ENCODE data around the gene SEPTIN3.

The SEPTIN3 gene

DNA sequence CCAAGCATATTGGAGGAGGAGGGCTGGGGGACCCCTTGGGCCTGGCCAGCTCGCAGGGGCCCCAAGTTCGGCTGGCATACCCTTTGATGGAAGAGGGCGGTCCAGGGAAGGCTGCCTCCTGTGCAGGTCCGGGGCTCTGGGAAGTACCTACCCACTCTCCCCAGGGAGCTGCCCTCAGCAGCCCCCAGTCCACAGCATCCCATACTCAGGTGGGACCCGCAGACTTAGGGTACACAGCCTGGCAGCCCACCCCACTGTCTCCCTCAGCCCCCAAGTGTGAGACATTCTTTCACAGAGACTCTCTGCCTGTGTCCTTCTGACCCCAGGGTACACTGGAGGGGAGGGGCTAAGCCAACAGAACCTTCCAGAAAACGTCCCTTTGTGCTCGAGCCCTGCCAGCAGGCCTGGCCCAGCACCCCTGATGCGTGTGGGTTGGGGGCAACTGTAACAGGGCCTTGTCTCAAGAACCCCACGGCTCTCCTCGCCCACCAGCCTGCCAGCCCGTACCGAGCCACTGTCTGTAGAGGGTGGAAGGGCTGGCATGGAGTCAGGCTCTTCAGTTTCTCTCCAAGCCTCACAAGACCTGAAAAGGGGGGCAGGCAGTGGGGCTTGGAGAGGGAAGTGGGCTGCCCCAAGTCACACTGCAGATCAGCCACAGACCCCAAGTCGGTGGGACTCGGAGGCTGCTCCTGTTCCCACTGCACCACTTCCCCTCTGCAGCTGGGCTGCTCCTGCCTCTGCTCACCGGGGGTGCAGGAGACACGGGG, 35.6 kb upstream of the SEPTIN3 start:
- no peak overlapping the region for H3K4me3 ChIP-seq (ENCODE audit: low read length)
- no peak overlapping the region for H2AFZ ChIP-seq (ENCODE audit: low read depth, low read length)
- no peaks in the 10 kb centered on the region for H3K27me3 ChIP-seq (ENCODE audit: insufficient read depth, low read length)
- H3K36me3 ChIP-seq (ENCODE audit: insufficient read depth, low read length): peaks cover 12% of the 10 kb centered on the region
- H3K4me1 ChIP-seq (ENCODE audit: insufficient read depth, low read length): peaks cover 3% of the 10 kb centered on the region
- H3K9me3 ChIP-seq (ENCODE audit: low read length): no peaks in the 10 kb centered on the region

DNA sequence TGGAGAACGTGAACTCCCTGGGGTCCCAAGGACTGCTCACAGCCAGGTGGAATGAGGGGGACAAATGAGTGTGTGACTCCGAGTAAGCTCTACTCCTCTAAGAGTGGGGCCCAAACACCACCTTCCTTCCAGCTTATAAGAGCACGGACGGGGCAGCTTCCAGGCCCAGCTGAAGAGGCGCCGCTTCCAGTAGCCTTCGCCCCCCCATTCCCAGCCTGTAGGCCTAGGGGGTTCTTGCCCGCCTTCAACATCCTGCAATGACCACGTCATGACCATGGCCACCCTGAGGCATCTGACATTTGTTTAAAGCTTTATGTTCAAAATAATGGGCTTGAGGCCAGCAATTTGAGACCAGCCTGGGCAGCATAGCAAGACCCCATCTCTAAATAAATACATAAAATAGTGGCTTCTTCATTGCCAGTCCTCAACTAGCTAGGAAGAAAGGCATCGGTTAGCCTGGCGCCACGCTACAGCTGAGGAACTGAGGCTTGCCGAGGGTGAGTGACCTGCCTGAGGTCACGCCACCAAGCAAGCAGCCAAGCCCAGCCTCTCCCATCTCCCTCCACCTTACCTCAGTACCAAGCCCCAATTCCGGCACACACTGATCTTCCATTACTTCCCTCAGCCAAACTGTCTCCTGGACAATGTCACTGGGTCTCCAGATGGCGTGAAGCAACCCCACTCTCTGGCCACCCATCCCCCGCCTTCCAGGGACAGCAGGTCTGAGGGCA, 34.8 kb upstream of the SEPTIN3 start:
- no peaks in the 10 kb centered on the region for H3K27me3 ChIP-seq (ENCODE audit: insufficient read depth, low read length)
- H3K9me3 ChIP-seq (ENCODE audit: low read length): no peaks in the 10 kb centered on the region
- H3K4me1 ChIP-seq (ENCODE audit: insufficient read depth, low read length): no peaks in the 10 kb centered on the region
- peaks cover 20% of the 10 kb centered on the region for H3K36me3 ChIP-seq (ENCODE audit: insufficient read depth, low read length)
- H2AFZ ChIP-seq (ENCODE audit: low read depth, low read length): no peak overlapping the region
- no peak overlapping the region for H3K4me3 ChIP-seq (ENCODE audit: low read length)

DNA sequence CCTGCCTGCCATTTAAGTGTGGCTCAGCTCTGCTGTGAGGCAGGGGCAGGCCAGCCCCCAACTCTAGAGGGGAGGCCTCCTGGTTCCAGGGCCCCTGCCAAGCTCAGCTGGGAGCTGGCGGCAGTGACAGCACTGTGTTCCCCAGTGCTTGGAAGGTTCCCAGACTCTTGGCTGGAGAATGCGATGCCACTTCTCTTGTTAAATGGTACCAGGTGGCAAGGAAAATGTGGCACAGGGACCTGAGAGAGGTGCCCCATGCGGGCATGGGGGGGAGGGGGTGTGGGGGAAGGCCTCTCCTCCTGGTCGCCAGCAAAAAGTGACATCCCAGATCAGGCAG, 34.3 kb upstream of the SEPTIN3 start:
- no peaks in the 10 kb centered on the region for H3K4me1 ChIP-seq (ENCODE audit: insufficient read depth, low read length)
- no peak overlapping the region for H3K4me3 ChIP-seq (ENCODE audit: low read length)
- H3K27me3 ChIP-seq (ENCODE audit: insufficient read depth, low read length): no peaks in the 10 kb centered on the region
- H2AFZ ChIP-seq (ENCODE audit: low read depth, low read length): no peak overlapping the region
- no peaks in the 10 kb centered on the region for H3K9me3 ChIP-seq (ENCODE audit: low read length)
- peaks cover 21% of the 10 kb centered on the region for H3K36me3 ChIP-seq (ENCODE audit: insufficient read depth, low read length)

DNA sequence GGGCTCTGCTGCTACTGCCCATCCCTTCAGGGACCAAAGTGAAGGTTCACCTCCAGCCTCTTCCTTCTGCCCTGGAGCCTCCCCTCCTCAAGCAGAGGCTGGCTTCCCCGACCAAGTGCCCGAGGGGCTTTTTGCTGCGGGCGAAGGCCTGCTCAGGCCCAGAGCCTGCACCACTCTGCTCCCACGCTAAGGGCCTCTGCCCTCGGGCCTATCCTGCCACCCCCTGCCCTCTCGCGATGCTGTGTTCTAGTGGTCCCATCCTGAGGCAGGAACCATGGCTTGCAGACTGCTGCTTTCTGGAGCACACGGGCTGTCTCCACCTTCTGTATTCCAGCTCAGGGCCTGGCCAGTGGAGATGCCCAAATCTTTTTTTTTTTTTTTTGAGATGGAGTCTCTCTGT, 33.7 kb upstream of the SEPTIN3 start:
- Histone ChIP-seq H3K27me3 (ENCODE audit: insufficient read depth, low read length) (no peaks in the 10 kb centered on the region), H3K36me3 (ENCODE audit: insufficient read depth, low read length) (peaks cover 21% of the 10 kb centered on the region), H2AFZ (ENCODE audit: low read depth, low read length) (no peak overlapping the region), H3K4me3 (ENCODE audit: low read length) (no peak overlapping the region), H3K9me3 (ENCODE audit: low read length) (no peaks in the 10 kb centered on the region), H3K4me1 (ENCODE audit: insufficient read depth, low read length) (no peaks in the 10 kb centered on the region)

DNA sequence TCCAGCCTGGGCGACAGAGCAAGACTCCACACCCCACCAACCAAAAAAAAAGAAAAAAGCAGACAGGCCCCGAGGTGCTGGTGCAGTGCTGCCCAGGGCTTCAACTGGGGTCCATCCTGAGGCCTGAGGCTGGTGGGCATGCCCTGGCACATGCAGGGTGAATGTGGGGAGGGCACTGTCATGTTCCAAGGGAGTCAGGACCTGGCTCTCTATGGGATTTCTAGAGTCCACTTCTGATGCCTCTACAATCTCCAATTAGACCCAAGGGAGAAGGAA, 32.4 kb upstream of the SEPTIN3 start:
- H3K4me1 ChIP-seq (ENCODE audit: insufficient read depth, low read length): no peaks in the 10 kb centered on the region
- H3K9me3 ChIP-seq (ENCODE audit: low read length): no peaks in the 10 kb centered on the region
- peaks cover 26% of the 10 kb centered on the region for H3K36me3 ChIP-seq (ENCODE audit: insufficient read depth, low read length)
- H2AFZ ChIP-seq (ENCODE audit: low read depth, low read length): no peak overlapping the region
- H3K27me3 ChIP-seq (ENCODE audit: insufficient read depth, low read length): no peaks in the 10 kb centered on the region
- no peak overlapping the region for H3K4me3 ChIP-seq (ENCODE audit: low read length)

DNA sequence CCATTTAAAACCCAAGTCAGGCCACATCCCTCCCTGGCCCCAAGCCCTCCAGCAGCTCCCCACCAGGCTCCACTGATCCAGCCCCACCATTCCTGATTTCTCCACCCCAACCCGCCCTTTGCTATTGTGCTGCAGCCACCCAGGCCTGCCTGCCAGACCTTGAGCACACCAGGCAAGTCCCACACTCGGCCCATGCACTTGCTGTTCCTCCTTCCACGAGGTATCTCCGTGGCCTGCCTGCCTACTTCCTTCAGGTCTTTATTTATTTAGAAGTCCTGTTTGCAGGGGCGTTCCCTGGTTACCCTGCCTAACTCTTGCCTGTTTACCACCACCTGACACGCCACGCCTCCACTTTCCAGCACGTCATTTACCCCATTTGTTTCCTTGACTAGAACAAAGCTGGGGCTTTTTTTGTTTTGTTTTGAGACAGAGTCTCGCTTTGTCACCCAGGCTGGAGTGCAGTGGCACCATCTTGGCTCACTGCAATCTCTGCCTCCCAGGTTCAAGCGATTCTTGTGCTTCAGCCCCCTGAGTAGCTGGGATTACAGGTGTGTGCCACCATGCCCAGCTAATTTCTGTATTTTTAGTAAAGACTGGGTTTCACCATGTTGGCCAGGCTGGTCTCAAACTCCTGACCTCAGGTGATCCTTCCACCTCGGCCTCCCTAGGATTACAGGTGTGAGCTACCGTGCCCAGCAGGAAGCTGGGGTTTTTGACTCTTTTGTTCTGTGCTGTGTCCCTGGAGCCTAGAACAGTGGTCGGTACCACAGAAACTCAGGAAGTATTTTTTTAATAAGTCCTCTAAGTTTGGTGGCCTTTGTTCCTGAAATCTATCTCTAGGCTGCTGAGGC, 29.0 kb upstream of the SEPTIN3 start:
- Histone ChIP-seq H3K4me1 (ENCODE audit: insufficient read depth, low read length) (peaks cover 3% of the 10 kb centered on the region), H3K9me3 (ENCODE audit: low read length) (no peaks in the 10 kb centered on the region), H2AFZ (ENCODE audit: low read depth, low read length) (no peak overlapping the region), H3K4me3 (ENCODE audit: low read length) (no peak overlapping the region), H3K27me3 (ENCODE audit: insufficient read depth, low read length) (no peaks in the 10 kb centered on the region), H3K36me3 (ENCODE audit: insufficient read depth, low read length) (peaks cover 48% of the 10 kb centered on the region)

DNA sequence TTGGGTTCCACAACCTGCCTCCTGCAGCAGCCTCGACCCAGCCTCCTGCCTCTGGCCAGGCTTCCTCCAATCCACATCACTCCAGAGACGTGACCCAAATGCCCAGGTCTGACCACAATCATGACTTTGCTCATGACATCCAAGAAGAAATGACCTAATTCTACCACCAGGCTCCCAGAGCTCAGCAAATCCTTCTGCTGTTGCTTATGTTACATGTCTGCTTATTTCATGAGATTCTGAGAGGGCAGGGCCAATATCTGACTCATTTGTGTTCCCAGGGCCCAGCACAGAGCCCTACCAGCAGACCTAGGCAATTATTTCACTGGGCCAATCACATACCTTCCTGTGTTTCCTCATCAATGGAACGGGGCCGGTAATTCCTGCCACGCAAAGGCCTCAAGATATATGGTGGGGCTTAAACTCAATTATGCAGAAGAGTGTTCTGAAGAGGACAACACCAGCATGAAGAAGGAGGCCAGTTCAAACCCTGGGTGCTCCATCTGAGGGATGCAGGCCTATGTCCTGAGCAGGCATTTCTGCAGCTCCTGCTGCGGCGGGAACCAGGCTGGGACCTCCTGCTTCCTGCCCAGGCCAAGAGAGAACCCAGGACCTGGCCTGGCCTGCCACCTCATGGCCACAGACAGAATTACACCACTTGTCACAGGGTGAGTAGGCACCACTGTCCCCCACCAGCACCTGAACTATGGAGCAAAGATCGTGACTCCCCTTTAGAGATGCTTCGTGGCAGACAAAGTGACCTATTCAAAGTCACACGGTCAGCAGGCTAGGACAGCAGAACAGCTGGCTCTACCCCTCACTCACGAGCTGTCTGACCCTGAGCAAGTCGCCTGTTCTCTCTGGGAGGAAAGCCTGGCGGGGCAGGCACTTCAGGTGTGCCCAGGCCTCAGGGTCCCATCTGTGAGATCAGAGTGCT, 28.1 kb upstream of the SEPTIN3 start:
- no peaks in the 10 kb centered on the region for H3K27me3 ChIP-seq (ENCODE audit: insufficient read depth, low read length)
- H3K36me3 ChIP-seq (ENCODE audit: insufficient read depth, low read length): peaks cover 48% of the 10 kb centered on the region
- no peak overlapping the region for H3K4me3 ChIP-seq (ENCODE audit: low read length)
- peaks cover 10% of the 10 kb centered on the region for H3K4me1 ChIP-seq (ENCODE audit: insufficient read depth, low read length)
- no peak overlapping the region for H2AFZ ChIP-seq (ENCODE audit: low read depth, low read length)
- H3K9me3 ChIP-seq (ENCODE audit: low read length): no peaks in the 10 kb centered on the region

DNA sequence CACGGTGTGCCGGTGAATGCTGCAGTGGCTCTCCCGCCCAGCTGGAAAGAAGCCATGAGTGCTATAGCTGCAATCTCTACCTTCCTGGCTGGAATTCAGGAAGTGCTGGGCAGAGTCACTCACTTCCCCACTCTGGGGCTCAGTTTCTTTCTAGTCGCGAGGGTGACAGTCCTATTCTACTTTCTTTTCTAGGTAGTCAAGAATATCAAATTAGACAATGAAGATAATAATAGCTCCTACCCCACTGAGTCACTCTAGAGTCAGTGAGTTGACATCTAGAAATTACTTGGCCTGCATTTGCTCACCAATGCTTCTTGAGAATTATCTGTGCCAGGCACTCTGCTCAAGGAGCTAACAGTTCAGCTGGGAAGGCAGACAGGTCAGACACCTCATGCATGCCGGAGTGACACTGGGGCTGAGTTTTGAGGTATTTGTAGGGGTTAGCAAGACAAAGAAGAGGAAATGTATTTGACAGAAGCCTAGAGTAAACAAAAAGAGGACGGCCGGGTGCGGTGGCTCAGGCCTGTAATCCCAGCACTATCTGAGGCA, 25.5 kb upstream of the SEPTIN3 start:
- Histone ChIP-seq H2AFZ (ENCODE audit: low read depth, low read length) (no peak overlapping the region), H3K4me1 (ENCODE audit: insufficient read depth, low read length) (peaks cover 17% of the 10 kb centered on the region), H3K27me3 (ENCODE audit: insufficient read depth, low read length) (no peaks in the 10 kb centered on the region), H3K9me3 (ENCODE audit: low read length) (no peaks in the 10 kb centered on the region), H3K36me3 (ENCODE audit: insufficient read depth, low read length) (peaks cover 35% of the 10 kb centered on the region), H3K4me3 (ENCODE audit: low read length) (no peak overlapping the region)

DNA sequence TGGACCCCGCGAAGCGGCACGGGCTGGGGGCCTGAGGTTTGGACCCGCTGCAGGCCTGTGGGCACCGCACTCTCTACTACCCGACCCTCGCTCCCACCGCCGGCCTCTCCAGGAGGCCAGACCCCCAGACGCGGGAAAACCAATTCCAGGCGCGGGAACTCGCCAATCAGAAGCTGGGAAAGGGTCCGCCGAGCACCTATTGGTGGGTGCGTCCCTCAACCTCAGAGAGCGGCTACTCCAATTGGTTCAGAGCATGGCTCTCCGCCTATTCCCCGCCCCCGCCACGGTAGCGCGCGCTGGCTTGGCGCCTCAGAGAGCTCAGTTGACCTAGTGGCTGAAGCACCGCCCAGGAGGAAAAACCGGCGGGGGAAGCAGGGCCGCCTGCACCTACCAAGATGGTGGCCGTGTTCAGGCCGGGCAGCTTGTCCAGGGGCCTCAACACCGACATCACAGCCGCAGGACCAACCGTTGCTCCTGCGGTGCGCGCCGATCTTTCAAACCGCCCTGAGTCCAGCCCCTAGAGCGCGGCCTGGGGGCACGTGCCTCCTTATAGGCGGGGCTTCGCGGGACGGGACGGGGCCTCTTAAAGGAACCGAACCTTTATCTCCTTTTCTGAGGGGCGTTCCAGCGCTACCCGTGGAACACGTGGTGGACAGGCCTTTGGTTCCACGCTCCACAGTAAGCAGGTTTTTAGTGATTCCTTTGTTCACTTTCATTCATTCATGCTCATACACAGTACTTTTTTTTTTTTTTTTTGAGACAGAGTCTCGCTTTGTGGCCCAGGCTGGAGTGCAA, 22.4 kb upstream of the SEPTIN3 start, which contains the start of gene CENPM:
CENPM (minus strand) TSS at position 524 of the 795 bp plus-strand sequence; CDS start at position 448, 76 bp downstream.
- H3K27me3 ChIP-seq (ENCODE audit: insufficient read depth, low read length): no peaks in the 10 kb centered on the region
- H3K4me1 ChIP-seq (ENCODE audit: insufficient read depth, low read length): peaks cover 28% of the 10 kb centered on the region
- peak within 1 kb of the TSS; percentile 57 for H3K4me3 ChIP-seq (ENCODE audit: low read length)
- H2AFZ ChIP-seq (ENCODE audit: low read depth, low read length): peak within 1 kb of the TSS; percentile 59
- no peaks in the 10 kb centered on the region for H3K9me3 ChIP-seq (ENCODE audit: low read length)
- peaks cover 23% of the 10 kb centered on the region for H3K36me3 ChIP-seq (ENCODE audit: insufficient read depth, low read length)

DNA sequence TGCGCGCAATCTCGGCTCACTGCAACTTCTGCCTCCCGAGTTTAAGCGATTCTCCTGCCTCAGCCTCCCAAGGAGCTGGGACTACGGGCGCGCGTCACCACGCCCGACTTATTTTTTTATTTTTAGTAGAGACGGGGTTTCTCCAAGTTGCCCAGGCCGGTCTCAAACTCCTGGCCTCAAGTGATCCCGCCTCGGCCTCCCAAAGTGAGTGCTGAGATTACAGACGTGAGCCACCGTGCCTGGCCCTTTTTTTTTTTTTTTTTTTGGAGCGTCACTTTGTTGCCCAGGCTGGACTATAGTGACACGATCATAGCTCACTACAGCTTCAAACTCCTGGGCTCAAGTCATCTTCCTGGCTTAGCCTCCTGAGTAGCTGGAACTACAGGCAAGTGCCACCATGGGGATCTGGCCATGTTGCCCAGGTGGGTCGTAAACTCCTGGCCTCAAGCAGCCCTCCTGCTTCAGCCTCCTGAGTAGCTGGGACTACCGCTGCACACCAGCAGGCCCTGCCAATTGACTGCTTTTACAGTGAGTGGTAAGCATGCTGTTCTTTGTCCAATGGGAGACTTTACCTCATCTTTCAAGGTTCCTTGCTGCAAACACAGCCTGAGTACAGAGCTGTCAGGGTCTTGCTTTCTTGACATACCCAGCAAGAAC, 21.7 kb upstream of the SEPTIN3 start:
- H3K9me3 ChIP-seq (ENCODE audit: low read length): no peaks in the 10 kb centered on the region
- H3K4me1 ChIP-seq (ENCODE audit: insufficient read depth, low read length): peaks cover 35% of the 10 kb centered on the region
- peak overlapping the region; percentile 59 for H2AFZ ChIP-seq (ENCODE audit: low read depth, low read length)
- H3K27me3 ChIP-seq (ENCODE audit: insufficient read depth, low read length): no peaks in the 10 kb centered on the region
- peak overlapping the region; percentile 57 for H3K4me3 ChIP-seq (ENCODE audit: low read length)
- H3K36me3 ChIP-seq (ENCODE audit: insufficient read depth, low read length): peaks cover 23% of the 10 kb centered on the region

DNA sequence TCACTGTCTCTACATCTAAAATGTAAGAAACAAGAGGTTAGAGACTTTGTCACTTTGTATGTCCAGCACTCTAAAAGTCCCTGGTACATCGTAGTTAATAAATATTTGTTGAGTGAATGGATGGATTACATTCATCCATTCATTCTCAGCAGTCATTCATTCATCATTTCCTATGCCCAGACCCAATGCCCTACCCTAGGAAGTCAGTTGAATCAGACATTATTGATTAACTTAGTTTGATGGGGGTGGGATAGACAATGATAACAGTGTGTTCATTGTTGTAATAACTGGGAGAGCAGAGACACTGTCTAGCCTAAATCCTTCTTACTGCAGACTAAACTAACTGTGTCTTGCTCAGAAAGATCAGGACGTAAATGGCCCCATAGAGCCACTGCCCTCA, 21.1 kb upstream of the SEPTIN3 start:
- peaks cover 41% of the 10 kb centered on the region for H3K4me1 ChIP-seq (ENCODE audit: insufficient read depth, low read length)
- no peaks in the 10 kb centered on the region for H3K9me3 ChIP-seq (ENCODE audit: low read length)
- H3K4me3 ChIP-seq (ENCODE audit: low read length): no peak overlapping the region
- H3K36me3 ChIP-seq (ENCODE audit: insufficient read depth, low read length): peaks cover 17% of the 10 kb centered on the region
- H3K27me3 ChIP-seq (ENCODE audit: insufficient read depth, low read length): no peaks in the 10 kb centered on the region
- no peak overlapping the region for H2AFZ ChIP-seq (ENCODE audit: low read depth, low read length)

Data from neuron (in vitro differentiated cells).